B cell (primary cell): ENCODE measurements around the gene TSPAN15.

Experiments
- EZH2 ChIP-seq: IDR thresholded peaks from 2 replicates; pipeline ENCODE4 v1.6.1; 2012; ENCODE audit warnings: borderline replicate concordance, low read depth, mild to moderate bottlenecking, moderate library complexity, low read length; ENCODE audit not compliant: insufficient read depth, poor library complexity, severe bottlenecking
- TF ChIP-seq, protein P1 (sequence below): fragments of 200-600 bp; IDR thresholded peaks from one replicate; pipeline ENCODE4 v1.8.0; 2022; ENCODE audit warnings: antibody characterized with exemption, mild to moderate bottlenecking

DNA sequence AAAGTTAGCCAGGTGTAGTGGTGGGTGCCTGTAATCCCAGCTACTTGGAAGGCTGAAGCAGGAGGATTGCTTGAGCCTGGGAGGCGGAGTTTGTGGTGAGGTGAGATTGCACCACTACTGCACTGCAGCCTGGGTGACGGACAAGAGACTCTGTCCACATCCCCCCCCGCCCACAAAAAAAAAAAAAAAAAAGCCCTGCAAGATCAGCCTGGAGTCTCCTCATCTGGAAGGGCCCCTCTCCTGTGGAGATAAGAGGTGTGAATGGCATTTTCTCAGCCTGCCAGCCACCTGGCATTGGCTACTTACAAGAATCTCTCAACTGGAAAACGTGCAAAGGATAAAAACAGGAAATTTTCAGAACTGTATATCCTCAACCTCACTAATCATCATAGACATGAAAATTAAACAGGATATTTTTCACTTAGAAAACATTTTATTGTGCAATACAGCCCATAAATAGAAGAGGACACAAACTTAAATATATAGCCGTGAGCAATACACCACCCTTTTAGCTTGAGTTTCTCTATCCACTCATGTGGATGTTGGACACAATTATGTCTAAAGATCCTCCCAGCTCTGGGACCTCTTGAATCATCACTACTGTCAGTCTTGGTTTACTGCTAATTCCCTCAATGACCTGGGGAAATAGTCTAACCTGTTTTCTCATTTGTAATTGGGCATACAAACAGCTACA, 11.3 kb upstream of the TSPAN15 start:
- TF ChIP-seq, protein P1, sequence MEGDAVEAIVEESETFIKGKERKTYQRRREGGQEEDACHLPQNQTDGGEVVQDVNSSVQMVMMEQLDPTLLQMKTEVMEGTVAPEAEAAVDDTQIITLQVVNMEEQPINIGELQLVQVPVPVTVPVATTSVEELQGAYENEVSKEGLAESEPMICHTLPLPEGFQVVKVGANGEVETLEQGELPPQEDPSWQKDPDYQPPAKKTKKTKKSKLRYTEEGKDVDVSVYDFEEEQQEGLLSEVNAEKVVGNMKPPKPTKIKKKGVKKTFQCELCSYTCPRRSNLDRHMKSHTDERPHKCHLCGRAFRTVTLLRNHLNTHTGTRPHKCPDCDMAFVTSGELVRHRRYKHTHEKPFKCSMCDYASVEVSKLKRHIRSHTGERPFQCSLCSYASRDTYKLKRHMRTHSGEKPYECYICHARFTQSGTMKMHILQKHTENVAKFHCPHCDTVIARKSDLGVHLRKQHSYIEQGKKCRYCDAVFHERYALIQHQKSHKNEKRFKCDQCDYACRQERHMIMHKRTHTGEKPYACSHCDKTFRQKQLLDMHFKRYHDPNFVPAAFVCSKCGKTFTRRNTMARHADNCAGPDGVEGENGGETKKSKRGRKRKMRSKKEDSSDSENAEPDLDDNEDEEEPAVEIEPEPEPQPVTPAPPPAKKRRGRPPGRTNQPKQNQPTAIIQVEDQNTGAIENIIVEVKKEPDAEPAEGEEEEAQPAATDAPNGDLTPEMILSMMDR = no peak
- no peak for TF ChIP-seq EZH2
